HUES48 (cell line): Measurements from ENCODE around the gene DNAI4.

Experiments
- H3K27ac ChIP-seq: one replicate; pipeline ENCODE4 v1.7.0; 2013; ENCODE audit warnings: low read depth, low read length, inconsistent platforms
- H3K27me3 ChIP-seq: 2 replicates; pipeline ENCODE4 v1.6.1; 2013; ENCODE audit warnings: mild to moderate bottlenecking, low read length; ENCODE audit not compliant: control insufficient read depth, insufficient read depth
- H3K36me3 ChIP-seq: 2 replicates; pipeline ENCODE4 v1.6.1; 2013; ENCODE audit warnings: low read length; ENCODE audit not compliant: control insufficient read depth, insufficient read depth
- H3K4me1 ChIP-seq: 2 replicates; pipeline ENCODE4 v1.6.1; 2013; ENCODE audit warnings: mild to moderate bottlenecking, low read length; ENCODE audit not compliant: control insufficient read depth, insufficient read depth
- H3K4me3 ChIP-seq: 2 replicates; pipeline ENCODE4 v1.5.1; 2013; ENCODE audit warnings: mild to moderate bottlenecking, low read depth, low read length
- H3K9ac ChIP-seq: 2 replicates; pipeline ENCODE4 v1.6.1; 2013; ENCODE audit warnings: mild to moderate bottlenecking, low read depth, low read length, moderate library complexity
- H3K9me3 ChIP-seq: 2 replicates; pipeline ENCODE4 v1.6.1; 2013; ENCODE audit warnings: low read length; ENCODE audit not compliant: control insufficient read depth, insufficient read depth

DNAI4 gene

DNA sequence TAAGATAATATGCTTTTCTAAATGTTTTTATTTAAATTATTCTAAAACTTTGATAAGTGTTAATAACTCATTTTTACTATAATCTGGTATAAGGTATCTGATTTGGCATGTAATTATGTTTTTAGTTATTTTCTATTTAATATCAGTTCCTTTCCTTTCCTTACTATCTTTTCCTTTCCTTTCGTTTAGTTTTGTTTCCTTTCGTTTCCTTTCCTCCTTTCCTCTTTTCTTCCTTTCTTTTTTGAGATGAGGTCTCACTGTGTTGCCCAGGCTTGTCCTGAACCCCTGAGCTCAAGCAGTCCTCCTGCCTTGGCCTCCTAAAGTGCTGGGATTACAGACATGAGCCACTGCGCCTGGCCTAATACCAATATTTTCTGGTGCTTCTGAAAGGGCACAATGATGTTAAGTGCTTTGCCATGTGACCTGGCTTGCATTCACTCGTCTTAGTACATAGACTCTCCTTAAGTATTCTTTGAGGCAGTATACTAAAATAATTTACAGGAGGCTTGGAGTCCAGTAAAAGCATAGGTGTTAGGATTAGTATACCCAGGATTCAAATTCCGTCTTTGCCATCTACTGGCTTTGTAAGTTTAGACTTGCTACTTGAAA lies 18.8 kb upstream of the DNAI4 start:
- no peak overlapping the region for H3K4me3 ChIP-seq
- no peaks in the 10 kb centered on the region for H3K27me3 ChIP-seq
- H3K27ac ChIP-seq = no peak overlapping the region
- peaks cover 31% of the 10 kb centered on the region for H3K36me3 ChIP-seq
- H3K4me1 ChIP-seq = peaks cover 8% of the 10 kb centered on the region
- H3K9me3 ChIP-seq = no peaks in the 10 kb centered on the region
- H3K9ac ChIP-seq = no peak overlapping the region

DNA sequence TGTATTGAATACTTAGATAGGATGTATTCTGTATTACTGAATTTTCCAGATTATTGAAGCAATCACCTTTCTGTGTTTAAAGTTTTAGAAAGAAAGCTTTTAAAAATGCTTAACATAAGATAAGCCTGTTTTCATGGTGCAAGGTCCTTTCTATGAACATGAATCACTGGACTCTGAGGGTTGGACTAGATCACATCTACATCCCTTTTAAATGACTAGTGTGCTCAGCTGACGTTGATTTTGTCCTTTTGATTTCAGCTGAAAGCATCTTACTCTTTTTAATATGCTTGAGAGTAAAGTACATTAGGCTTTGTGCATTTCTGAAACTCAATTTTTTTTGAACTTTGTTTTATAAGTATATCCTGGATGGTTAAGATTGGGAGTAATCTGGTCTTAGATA lies 16.3 kb upstream of the DNAI4 start:
- H3K27ac ChIP-seq = no peak overlapping the region
- no peak overlapping the region for H3K9ac ChIP-seq
- no peaks in the 10 kb centered on the region for H3K27me3 ChIP-seq
- no peaks in the 10 kb centered on the region for H3K9me3 ChIP-seq
- no peak overlapping the region for H3K4me3 ChIP-seq
- H3K4me1 ChIP-seq = peaks cover 9% of the 10 kb centered on the region
- H3K36me3 ChIP-seq = peaks cover 6% of the 10 kb centered on the region

- Histone ChIP-seq H3K27me3 (no peaks in the 10 kb centered on the region), H3K36me3 (peaks cover 2% of the 10 kb centered on the region; the same call in 1 of the 2 replicates), H3K9me3 (no peaks in the 10 kb centered on the region), H3K4me3 (no peak overlapping the region), H3K9ac (no peak overlapping the region), H3K27ac (no peak overlapping the region), H3K4me1 (peaks cover 18% of the 10 kb centered on the region)
These were observed 14.0 kb upstream of the DNAI4 start for GRCh38 chr1:66938613-66939012.

GRCh38 chr1:66937529-66938234 lies 13.0 kb upstream of the DNAI4 start:
- Histone ChIP-seq H3K9ac (no peak overlapping the region), H3K4me3 (no peak overlapping the region), H3K27me3 (no peaks in the 10 kb centered on the region), H3K27ac (no peak overlapping the region), H3K4me1 (peaks cover 27% of the 10 kb centered on the region), H3K36me3 (no peaks in the 10 kb centered on the region), H3K9me3 (no peaks in the 10 kb centered on the region)

GRCh38 chr1:66933887-66934700 lies 9.4 kb upstream of the DNAI4 start:
- Histone ChIP-seq H3K27me3 (no peaks in the 10 kb centered on the region), H3K9ac (no peak overlapping the region), H3K9me3 (no peaks in the 10 kb centered on the region), H3K4me1 (peaks cover 33% of the 10 kb centered on the region; the same call in 1 of the 2 replicates), H3K4me3 (no peak overlapping the region), H3K27ac (no peak overlapping the region), H3K36me3 (no peaks in the 10 kb centered on the region)

- Histone ChIP-seq H3K36me3 (0 out of 2 replicates have a peak, but pooled peaks cover 4% of the 10 kb centered on the region), H3K9me3 (no peaks in the 10 kb centered on the region), H3K27ac (no peak overlapping the region), H3K4me3 (peak overlapping the region; percentile 92; the same call in 1 of the 2 replicates), H3K4me1 (peaks cover 31% of the 10 kb centered on the region; the same call in 1 of the 2 replicates), H3K27me3 (no peaks in the 10 kb centered on the region), H3K9ac (0 out of 2 replicates have a peak overlapping the region, but pooled peaks have one; percentile 3)
These were observed 7.6 kb upstream of the DNAI4 start for GRCh38 chr1:66932291-66932690.

GRCh38 chr1:66931590-66931989 lies 6.9 kb upstream of the DNAI4 start:
- Histone ChIP-seq H3K27ac (peak overlapping the region; percentile 6), H3K27me3 (no peaks in the 10 kb centered on the region)

GRCh38 chr1:66930823-66931174 lies 6.1 kb upstream of the DNAI4 start:
- Histone ChIP-seq H3K9me3 (no peaks in the 10 kb centered on the region), H3K36me3 (0 out of 2 replicates have a peak, but pooled peaks cover 4% of the 10 kb centered on the region), H3K9ac (peak overlapping the region; percentile 74), H3K4me3 (peak overlapping the region; percentile 92), H3K4me1 (peaks cover 31% of the 10 kb centered on the region; the same call in 1 of the 2 replicates), H3K27ac (peak overlapping the region; percentile 98), H3K27me3 (no peaks in the 10 kb centered on the region)

More at GRCh38 chr1:66931590-66931989, 6.9 kb upstream of the DNAI4 start:
- no peaks in the 10 kb centered on the region for H3K9me3 ChIP-seq
- H3K9ac ChIP-seq = peak overlapping the region; percentile 74
- peaks cover 31% of the 10 kb centered on the region; the same call in 1 of the 2 replicates for H3K4me1 ChIP-seq
- H3K36me3 ChIP-seq = 0 out of 2 replicates have a peak, but pooled peaks cover 4% of the 10 kb centered on the region
- peak overlapping the region; percentile 92 for H3K4me3 ChIP-seq

- 0 out of 2 replicates have a peak, but pooled peaks cover 4% of the 10 kb centered on the region for H3K36me3 ChIP-seq
- peaks cover 31% of the 10 kb centered on the region; the same call in 1 of the 2 replicates for H3K4me1 ChIP-seq
- no peaks in the 10 kb centered on the region for H3K27me3 ChIP-seq
- H3K9me3 ChIP-seq = no peaks in the 10 kb centered on the region
- peak overlapping the region; percentile 98 for H3K27ac ChIP-seq
- H3K4me3 ChIP-seq = peak overlapping the region; percentile 92
- peak overlapping the region; percentile 74 for H3K9ac ChIP-seq
These were observed 5.6 kb upstream of the DNAI4 start for GRCh38 chr1:66929999-66930822.

GRCh38 chr1:66929691-66929998 lies 5.0 kb upstream of the DNAI4 start:
- peak overlapping the region; percentile 92 for H3K4me3 ChIP-seq
- 0 out of 2 replicates have a peak, but pooled peaks cover 4% of the 10 kb centered on the region for H3K36me3 ChIP-seq
- H3K27ac ChIP-seq = no peak overlapping the region
- H3K9ac ChIP-seq = no peak overlapping the region
- H3K4me1 ChIP-seq = peaks cover 31% of the 10 kb centered on the region; the same call in 1 of the 2 replicates
- no peaks in the 10 kb centered on the region for H3K9me3 ChIP-seq
- no peaks in the 10 kb centered on the region for H3K27me3 ChIP-seq
